Neural progenitor cell (in vitro differentiated cells): ENCODE data around the gene CNOT6L. TPM values are rescaled to one million over a fixed set of nuclear protein-coding genes. Genes with fewer than 3 reads are reported as not detected.

Source experiments
- DNase-seq: peaks from one replicate; pipeline ENCODE4 v3.0.0-alpha.2; 2016; ENCODE audit warnings: low spot score
- H2AFZ ChIP-seq: fragments of 200-600 bp; sonication (generic); replicated peaks from 2 replicates; pipeline ENCODE4 v1.6.1; 2016; ENCODE audit warnings: antibody characterized with exemption
- H3F3A ChIP-seq: fragments of 200-600 bp; sonication (generic); 2 replicates; pipeline ENCODE4 v1.6.1; 2016; ENCODE audit warnings: antibody characterized with exemption, low read depth
- H3K27ac ChIP-seq: fragments of 200-600 bp; sonication (generic); 2 replicates; pipeline ENCODE4 v1.5.1; 2016; ENCODE audit warnings: mild to moderate bottlenecking
- H3K27me3 ChIP-seq: fragments of 200-600 bp; sonication (generic); 2 replicates; pipeline ENCODE4 v1.6.1; 2016; ENCODE audit warnings: mild to moderate bottlenecking, moderate library complexity
- H3K36me3 ChIP-seq: fragments of 200-600 bp; sonication (generic); 2 replicates; pipeline ENCODE4 v1.5.1; 2016
- H3K4me1 ChIP-seq: fragments of 200-600 bp; sonication (generic); 2 replicates; pipeline ENCODE4 v1.6.1; 2016; ENCODE audit warnings: mixed run types
- H3K4me2 ChIP-seq: fragments of 200-600 bp; sonication (generic); 2 replicates; pipeline ENCODE4 v1.6.1; 2016
- H3K4me3 ChIP-seq: fragments of 200-600 bp; sonication (generic); 2 replicates; pipeline ENCODE4 v1.5.1; 2016
- H3K79me2 ChIP-seq: fragments of 200-600 bp; sonication (generic); 2 replicates; pipeline ENCODE4 v1.6.1; 2016; ENCODE audit warnings: low read depth
- H3K9ac ChIP-seq: fragments of 200-600 bp; sonication (generic); 2 replicates; pipeline ENCODE4 v1.6.1; 2016
- H3K9me3 ChIP-seq: fragments of 200-600 bp; sonication (generic); 2 replicates; pipeline ENCODE4 v1.5.1; 2016; ENCODE audit warnings: low read depth
- H4K20me1 ChIP-seq: fragments of 200-600 bp; sonication (generic); 2 replicates; pipeline ENCODE4 v1.6.1; 2016; ENCODE audit warnings: low read depth
- H3K27ac Mint-ChIP-seq: 3 replicates; pipeline ENCODE4 v1.8.0; 2021; ENCODE audit warnings: mixed read lengths
- H3K27me3 Mint-ChIP-seq: 2 replicates; pipeline ENCODE4 v1.8.0; 2022; ENCODE audit warnings: low read depth, mild to moderate bottlenecking, inconsistent platforms, moderate library complexity, mixed read lengths; ENCODE audit not compliant: insufficient read depth
- H3K36me3 Mint-ChIP-seq: 3 replicates; pipeline ENCODE4 v1.8.0; 2021; ENCODE audit warnings: mixed read lengths
- H3K4me1 Mint-ChIP-seq: 3 replicates; pipeline ENCODE4 v1.8.0; 2021; ENCODE audit warnings: mixed read lengths
- H3K4me3 Mint-ChIP-seq: 3 replicates; pipeline ENCODE4 v1.8.0; 2021; ENCODE audit warnings: mild to moderate bottlenecking, moderate library complexity, mixed read lengths
- H3K9me3 Mint-ChIP-seq: 3 replicates; pipeline ENCODE4 v1.8.0; 2020; ENCODE audit warnings: mixed read lengths
- EZH2 ChIP-seq: fragments of 200-600 bp; sonication (generic); IDR thresholded peaks from 2 replicates; pipeline ENCODE4 v1.6.1; 2017; ENCODE audit warnings: antibody characterized with exemption, mild to moderate bottlenecking, moderate library complexity
- EZH2phosphoT487 ChIP-seq: fragments of 200-600 bp; sonication (generic); IDR thresholded peaks from 2 replicates; pipeline ENCODE4 v1.6.1; 2017; ENCODE audit warnings: antibody characterized with exemption
- total RNA-seq: library from RNA; depleted of rRNA; stranded (reverse); fragments of >200 nt; gene quantifications from 2 replicates; pipeline ENCODE4 v1.2.3, GENCODE V29; 2015; ENCODE audit warnings: low replicate concordance
- TF ChIP-seq, protein P1 (sequence below): fragments of 200-600 bp; sonication (generic); IDR thresholded peaks from 2 replicates; pipeline ENCODE4 v1.5.1; 2017; ENCODE audit warnings: antibody characterized with exemption, mild to moderate bottlenecking

Gene CNOT6L
- total RNA-seq, 1 donor from 2014 or later, result 7.5 TPM

- H3K36me3 Mint-ChIP-seq, result no peaks in the 10 kb centered on the region
- H3K4me3 ChIP-seq, result no peak overlapping the region
- H3K36me3 ChIP-seq, result no peaks in the 10 kb centered on the region
- H2AFZ ChIP-seq, result no peak overlapping the region
- no peak for TF ChIP-seq EZH2phosphoT487
- no peak for TF ChIP-seq EZH2
- TF ChIP-seq, protein P1, sequence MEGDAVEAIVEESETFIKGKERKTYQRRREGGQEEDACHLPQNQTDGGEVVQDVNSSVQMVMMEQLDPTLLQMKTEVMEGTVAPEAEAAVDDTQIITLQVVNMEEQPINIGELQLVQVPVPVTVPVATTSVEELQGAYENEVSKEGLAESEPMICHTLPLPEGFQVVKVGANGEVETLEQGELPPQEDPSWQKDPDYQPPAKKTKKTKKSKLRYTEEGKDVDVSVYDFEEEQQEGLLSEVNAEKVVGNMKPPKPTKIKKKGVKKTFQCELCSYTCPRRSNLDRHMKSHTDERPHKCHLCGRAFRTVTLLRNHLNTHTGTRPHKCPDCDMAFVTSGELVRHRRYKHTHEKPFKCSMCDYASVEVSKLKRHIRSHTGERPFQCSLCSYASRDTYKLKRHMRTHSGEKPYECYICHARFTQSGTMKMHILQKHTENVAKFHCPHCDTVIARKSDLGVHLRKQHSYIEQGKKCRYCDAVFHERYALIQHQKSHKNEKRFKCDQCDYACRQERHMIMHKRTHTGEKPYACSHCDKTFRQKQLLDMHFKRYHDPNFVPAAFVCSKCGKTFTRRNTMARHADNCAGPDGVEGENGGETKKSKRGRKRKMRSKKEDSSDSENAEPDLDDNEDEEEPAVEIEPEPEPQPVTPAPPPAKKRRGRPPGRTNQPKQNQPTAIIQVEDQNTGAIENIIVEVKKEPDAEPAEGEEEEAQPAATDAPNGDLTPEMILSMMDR, result no peak
- H3K4me1 Mint-ChIP-seq, result peaks cover 5% of the 10 kb centered on the region
- no peak overlapping the region for H3K27ac ChIP-seq
- H3K27me3 Mint-ChIP-seq, result no peaks in the 10 kb centered on the region
- no peaks in the 10 kb centered on the region for H3K9me3 ChIP-seq
- no peaks in the 10 kb centered on the region for H3F3A ChIP-seq
- H3K9ac ChIP-seq, result no peak overlapping the region
- no peak for DNase-seq
- H3K27me3 ChIP-seq, result no peaks in the 10 kb centered on the region
- no peak overlapping the region for H3K4me3 Mint-ChIP-seq
- no peak overlapping the region for H3K27ac Mint-ChIP-seq
- H4K20me1 ChIP-seq, result no peaks in the 10 kb centered on the region
- no peaks in the 10 kb centered on the region for H3K9me3 Mint-ChIP-seq
- no peaks in the 10 kb centered on the region for H3K4me1 ChIP-seq
- H3K4me2 ChIP-seq, result no peak overlapping the region
- H3K79me2 ChIP-seq, result no peaks in the 10 kb centered on the region
These were observed 126.2 kb downstream of the CNOT6L start for GRCh38 chr4:77692847-77693432.

- Histone ChIP-seq H3K4me1 (no peaks in the 10 kb centered on the region), H4K20me1 (no peaks in the 10 kb centered on the region), H3K9ac (no peak overlapping the region), H3F3A (no peaks in the 10 kb centered on the region), H3K4me2 (no peak overlapping the region), H2AFZ (no peak overlapping the region), H3K27ac (no peak overlapping the region), H3K27me3 (no peaks in the 10 kb centered on the region), H3K79me2 (no peaks in the 10 kb centered on the region), H3K36me3 (no peaks in the 10 kb centered on the region), H3K4me3 (no peak overlapping the region), H3K9me3 (no peaks in the 10 kb centered on the region)
- TF ChIP-seq EZH2phosphoT487 (no peak), EZH2 (no peak)
- TF ChIP-seq, protein P1, result no peak
- DNase-seq, result no peak
- Mint-ChIP-seq H3K4me3 (no peak overlapping the region), H3K36me3 (no peaks in the 10 kb centered on the region), H3K4me1 (no peaks in the 10 kb centered on the region), H3K9me3 (no peaks in the 10 kb centered on the region), H3K27ac (no peak overlapping the region), H3K27me3 (no peaks in the 10 kb centered on the region)
These were observed 137.4 kb downstream of the CNOT6L start for GRCh38 chr4:77681792-77682191.

DNA sequence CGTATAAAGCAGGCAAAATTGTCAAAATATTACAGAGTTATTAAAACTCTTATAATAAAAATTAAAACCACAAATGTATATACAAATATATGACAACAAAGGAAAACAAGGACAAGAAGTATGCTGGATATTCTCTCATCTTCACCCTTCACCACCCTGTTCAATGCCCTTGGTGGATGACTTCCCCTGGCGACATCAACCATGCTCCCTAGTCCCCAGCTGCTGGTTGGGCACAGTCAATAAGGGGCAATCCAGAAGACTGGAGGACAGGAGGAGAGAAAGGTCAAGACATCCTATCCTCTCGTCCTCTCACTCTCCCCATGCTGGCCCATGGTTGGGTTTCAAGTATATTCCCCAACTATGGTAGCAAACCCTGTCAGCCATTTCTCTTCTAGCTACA lies 142.3 kb downstream of the CNOT6L start:
- no peaks in the 10 kb centered on the region for H3K9me3 Mint-ChIP-seq
- H3K36me3 ChIP-seq, result no peaks in the 10 kb centered on the region
- H3K36me3 Mint-ChIP-seq, result no peaks in the 10 kb centered on the region
- no peaks in the 10 kb centered on the region for H3K27me3 ChIP-seq
- H3K4me2 ChIP-seq, result no peak overlapping the region
- H3K4me3 Mint-ChIP-seq, result no peak overlapping the region
- H3K27ac ChIP-seq, result no peak overlapping the region
- TF ChIP-seq, protein P1, result no peak
- TF ChIP-seq EZH2phosphoT487, result no peak
- TF ChIP-seq EZH2, result no peak
- H3K4me1 ChIP-seq, result no peaks in the 10 kb centered on the region
- no peaks in the 10 kb centered on the region for H3F3A ChIP-seq
- H3K4me1 Mint-ChIP-seq, result no peaks in the 10 kb centered on the region
- H3K9ac ChIP-seq, result no peak overlapping the region
- no peak overlapping the region for H2AFZ ChIP-seq
- H3K79me2 ChIP-seq, result no peaks in the 10 kb centered on the region
- H3K27me3 Mint-ChIP-seq, result no peaks in the 10 kb centered on the region
- no peaks in the 10 kb centered on the region for H3K9me3 ChIP-seq
- H3K4me3 ChIP-seq, result no peak overlapping the region
- H3K27ac Mint-ChIP-seq, result no peak overlapping the region
- no peak for DNase-seq
- H4K20me1 ChIP-seq, result no peaks in the 10 kb centered on the region
